Purkinje cell (primary cell): ENCODE measurements around the gene PSTK. TPM values are rescaled to one million over a fixed set of nuclear protein-coding genes. Genes with fewer than 3 reads are reported as not detected.

Source experiments
- polyA plus RNA-seq: library from polyadenylated mRNA; unstranded; fragments of >200 nt; fragmentation: Nextera tagmentation; gene quantifications from 2 replicates; pipeline ENCODE4 v1.2.1, GENCODE V29; 2014

The PSTK gene
- 54.8 and 71.3 TPM in 2 replicates for polyA plus RNA-seq

GRCh38 chr10:122980209-122981065, at the start of gene PSTK:
TSS of gene PSTK (plus strand) at chr10:122980401. CDS start at chr10:122980480, 79 bp downstream.

GRCh38 chr10:122953902-122954730, 26.1 kb upstream of the PSTK start, which contains the start of gene C10orf88:
TSS of gene C10orf88 (minus strand) at chr10:122954227. CDS start at chr10:122954178, 49 bp downstream.

DNA sequence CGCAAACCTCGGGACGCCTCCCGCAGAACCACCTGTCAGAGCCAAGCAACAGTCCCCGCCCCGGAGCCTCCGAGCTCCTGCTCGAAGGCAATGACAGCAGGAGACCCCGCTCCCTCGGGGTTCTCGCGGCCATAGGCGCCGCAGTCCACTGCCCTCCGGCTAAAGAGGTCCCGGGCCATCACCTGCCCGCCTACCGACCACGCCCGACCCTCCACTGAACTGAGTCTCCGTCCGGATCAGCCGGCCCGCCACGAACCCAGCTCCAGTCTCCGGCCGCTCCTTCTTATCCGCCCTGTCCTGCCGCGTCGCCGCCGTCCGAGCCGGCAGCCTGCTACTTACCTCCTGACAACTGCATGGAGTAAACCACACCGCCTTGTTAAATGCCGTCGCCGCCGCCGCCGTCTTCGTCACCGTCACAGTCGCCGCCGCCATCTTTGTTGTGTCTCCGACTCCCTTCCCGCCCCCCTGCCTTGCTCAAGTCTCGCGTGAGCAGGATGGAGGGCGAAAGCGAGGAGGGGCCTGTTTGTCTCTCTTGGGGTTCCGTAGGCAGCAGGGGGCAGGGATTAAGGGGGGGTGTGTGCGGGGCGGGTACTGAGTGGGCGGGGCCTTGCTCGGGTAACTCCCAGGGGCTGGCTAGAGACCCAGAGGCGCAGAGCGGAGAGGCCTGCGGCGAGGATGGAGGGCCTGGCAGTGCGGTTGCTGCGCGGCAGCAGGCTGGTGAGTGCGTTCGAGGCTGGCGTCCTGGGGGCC, 28.3 kb downstream of the PSTK start, which contains the start of the genes ACADSB and IKZF5:
TSS of gene ACADSB (plus strand) at position 652 of the 750 bp plus-strand sequence. CDS start at position 676, 24 bp downstream.
TSS of gene IKZF5 (minus strand) at position 441 of the 750 bp plus-strand sequence. CDS start 10,170 bp downstream, outside the sequence.

Other genes with a start within 250 kb of the PSTK start
- gene CUZD1, start 134.5 kb upstream of the PSTK start, polyA plus RNA-seq: 0.66 TPM in 1 of 2 replicates, not detected in the other
- 28.0 and 36.0 TPM in 2 replicates for gene FAM24B, start 100.8 kb upstream of the PSTK start, polyA plus RNA-seq
- not detected in 2 replicates for gene FAM24A, start 69.8 kb upstream of the PSTK start, polyA plus RNA-seq
- gene C10orf88, start 26.2 kb upstream of the PSTK start, polyA plus RNA-seq: 21.1 and 40.9 TPM in 2 replicates
- gene IKZF5, start 28.4 kb downstream of the PSTK start, polyA plus RNA-seq: 11.2 and 13.7 TPM in 2 replicates
- gene ACADSB, start 28.6 kb downstream of the PSTK start, polyA plus RNA-seq: 19.3 and 25.1 TPM in 2 replicates
- not detected in 2 replicates for gene HMX3, start 155.6 kb downstream of the PSTK start, polyA plus RNA-seq
- gene HMX2, start 167.7 kb downstream of the PSTK start, polyA plus RNA-seq: not detected in 2 replicates
- gene BUB3, start 174.0 kb downstream of the PSTK start, polyA plus RNA-seq: 90.3 and 108 TPM in 2 replicates